ENCODE data around the gene SAT1.

SAT1 gene

GRCh38 chrX:23820235-23820782 lies 37.3 kb downstream of the SAT1 start:
- TF ChIP-seq CTCF (IDR thresholded peaks at IDR 0.05; ENCODE audit: low read depth, low read length, missing control alignments): no peak
- in situ Hi-C loops (cut with HindIII; ENCODE audit: low pct_ligation_motif_present, low sequenced_read_pairs): no loop called here
- DNase-seq: no peak
- Histone ChIP-seq H3K27me3 (replicated peaks) (no peaks in the 10 kb centered on the region), H3K36me3 (replicated peaks) (no peaks in the 10 kb centered on the region), H3K27ac (no peak overlapping the region), H3K4me3 (ENCODE audit: low read depth, low read length) (no peak overlapping the region)

GRCh38 chrX:23821847-23822246 lies 38.9 kb downstream of the SAT1 start:
- H3K27ac ChIP-seq: no peak overlapping the region
- no peaks in the 10 kb centered on the region for H3K36me3 ChIP-seq (replicated peaks)
- no peak overlapping the region for H3K4me3 ChIP-seq (ENCODE audit: low read depth, low read length)
- H3K27me3 ChIP-seq (replicated peaks): no peaks in the 10 kb centered on the region
- TF ChIP-seq CTCF (IDR thresholded peaks at IDR 0.05; ENCODE audit: low read depth, low read length, missing control alignments): no peak
- no peak for DNase-seq
- in situ Hi-C loops (cut with HindIII; ENCODE audit: low pct_ligation_motif_present, low sequenced_read_pairs): no loop called here

- no peak for DNase-seq
- no peak for TF ChIP-seq CTCF (IDR thresholded peaks at IDR 0.05; ENCODE audit: low read depth, low read length, missing control alignments)
- in situ Hi-C loops (cut with HindIII; ENCODE audit: low pct_ligation_motif_present, low sequenced_read_pairs): no loop called here
- no peak overlapping the region for H3K27ac ChIP-seq
- H3K4me3 ChIP-seq (ENCODE audit: low read depth, low read length): no peak overlapping the region
- no peaks in the 10 kb centered on the region for H3K36me3 ChIP-seq (replicated peaks)
- H3K27me3 ChIP-seq (replicated peaks): no peaks in the 10 kb centered on the region
Observed at GRCh38 chrX:23822397-23822796, 39.4 kb downstream of the SAT1 start.

GRCh38 chrX:23822841-23823240 lies 39.9 kb downstream of the SAT1 start:
- in situ Hi-C loops (cut with HindIII; ENCODE audit: low pct_ligation_motif_present, low sequenced_read_pairs): no loop called here
- Histone ChIP-seq H3K36me3 (replicated peaks) (no peaks in the 10 kb centered on the region), H3K4me3 (ENCODE audit: low read depth, low read length) (no peak overlapping the region), H3K27me3 (replicated peaks) (no peaks in the 10 kb centered on the region), H3K27ac (no peak overlapping the region)
- TF ChIP-seq CTCF (IDR thresholded peaks at IDR 0.05; ENCODE audit: low read depth, low read length, missing control alignments): no peak
- no peak for DNase-seq

- TF ChIP-seq CTCF (IDR thresholded peaks at IDR 0.05; ENCODE audit: low read depth, low read length, missing control alignments): no peak
- in situ Hi-C loops (cut with HindIII; ENCODE audit: low pct_ligation_motif_present, low sequenced_read_pairs): no loop called here
- DNase-seq: no peak
Observed at GRCh38 chrX:23825675-23826074, 42.7 kb downstream of the SAT1 start.

GRCh38 chrX:23826216-23826615 lies 43.2 kb downstream of the SAT1 start:
- no peak for DNase-seq
- H3K4me3 ChIP-seq (ENCODE audit: low read depth, low read length): no peak overlapping the region
- no peak overlapping the region for H3K27ac ChIP-seq
- TF ChIP-seq CTCF (IDR thresholded peaks at IDR 0.05; ENCODE audit: low read depth, low read length, missing control alignments): no peak
- no peaks in the 10 kb centered on the region for H3K36me3 ChIP-seq (replicated peaks)
- in situ Hi-C loops (cut with HindIII; ENCODE audit: low pct_ligation_motif_present, low sequenced_read_pairs): no loop called here
- no peaks in the 10 kb centered on the region for H3K27me3 ChIP-seq (replicated peaks)

More at GRCh38 chrX:23825675-23826074, 42.7 kb downstream of the SAT1 start:
- H3K36me3 ChIP-seq (replicated peaks): no peaks in the 10 kb centered on the region
- no peak overlapping the region for H3K27ac ChIP-seq
- H3K27me3 ChIP-seq (replicated peaks): no peaks in the 10 kb centered on the region
- H3K4me3 ChIP-seq (ENCODE audit: low read depth, low read length): no peak overlapping the region

Measured in brain microvascular endothelial cell (primary cell).